Suppressor macrophage (primary cell): Measurements from ENCODE around the gene SPDYE2B.
A peak's percentile ranks its signal among the peaks of the same experiment; 100 is the strongest.
"Not testable (repeated sequence)": the region's sequence is repeated elsewhere in the genome, so short reads cannot be mapped to it uniquely, and the experiment has no call there.

ENCODE experiments used
- DNase-seq, 4 experiments: peaks; one replicate each; pipeline ENCODE4 v3.0.0-alpha.2; 2020 to 2022
- total RNA-seq, 17 experiments: gene quantifications; one replicate each; lab custom pipeline; 2026; ENCODE audit warnings: mixed read lengths in 6 of 17, inconsistent platforms in 3 of 17; lab: John Stamatoyannopoulos, UW

SPDYE2B gene
- 0 reads per million in 17 experiments for total RNA-seq

GRCh38 chr7:102649924-102650323, at the start of gene SPDYE2B:
Gene SPDYE2B (plus strand): TSS chr7:102650319. CDS start chr7:102652349, 2,030 bp downstream.
- not testable (repeated sequence) for DNase-seq

- not testable (repeated sequence) for DNase-seq
Measured at GRCh38 chr7:102602317-102602716, 47.8 kb upstream of the SPDYE2B start.

- DNase-seq, result not testable (repeated sequence)
Measured at GRCh38 chr7:102604431-102605145, 45.5 kb upstream of the SPDYE2B start.

GRCh38 chr7:102606848-102607247, 43.3 kb upstream of the SPDYE2B start:
- not testable (repeated sequence) for DNase-seq

- DNase-seq, result not testable (repeated sequence)
Measured at GRCh38 chr7:102609734-102610133, 40.4 kb upstream of the SPDYE2B start.

- not testable (repeated sequence) for DNase-seq
Measured at GRCh38 chr7:102610441-102610840, 39.7 kb upstream of the SPDYE2B start.

- DNase-seq, result not testable (repeated sequence)
Measured at GRCh38 chr7:102611013-102611674, 39.0 kb upstream of the SPDYE2B start.

- DNase-seq, result peak; percentile 26 to 71 (median 48)
Measured at GRCh38 chr7:102611675-102612325, 38.3 kb upstream of the SPDYE2B start.

GRCh38 chr7:102613575-102614345, 36.4 kb upstream of the SPDYE2B start:
- not testable (repeated sequence) for DNase-seq

- DNase-seq, result not testable (repeated sequence)
Measured at GRCh38 chr7:102614346-102614697, 35.8 kb upstream of the SPDYE2B start.

GRCh38 chr7:102614873-102615272, 35.2 kb upstream of the SPDYE2B start:
- not testable (repeated sequence) for DNase-seq

GRCh38 chr7:102615930-102616329, 34.2 kb upstream of the SPDYE2B start:
- DNase-seq, result not testable (repeated sequence)

GRCh38 chr7:102616507-102617125, 33.5 kb upstream of the SPDYE2B start, which contains the start of gene RASA4:
Gene RASA4 (minus strand): TSS chr7:102616756. CDS start chr7:102616689, 67 bp downstream.
- DNase-seq, result peak; percentile 3 to 52 (median 32)

GRCh38 chr7:102618122-102618521, 32.0 kb upstream of the SPDYE2B start:
- peak in 2 of 4 experiments; percentile 0 for DNase-seq

GRCh38 chr7:102627271-102627904, 22.7 kb upstream of the SPDYE2B start:
- DNase-seq, result not testable (repeated sequence)

GRCh38 chr7:102630622-102631021, 19.5 kb upstream of the SPDYE2B start:
- DNase-seq, result not testable (repeated sequence)

GRCh38 chr7:102634299-102634698, 15.8 kb upstream of the SPDYE2B start:
- DNase-seq, result not testable (repeated sequence)

- not testable (repeated sequence) for DNase-seq
Measured at GRCh38 chr7:102635354-102635753, 14.8 kb upstream of the SPDYE2B start.

- not testable (repeated sequence) for DNase-seq
Measured at GRCh38 chr7:102636956-102637355, 13.2 kb upstream of the SPDYE2B start.

- not testable (repeated sequence) for DNase-seq
Measured at GRCh38 chr7:102638848-102639247, 11.3 kb upstream of the SPDYE2B start.

- not testable (repeated sequence) for DNase-seq
Measured at GRCh38 chr7:102642691-102643090, 7.4 kb upstream of the SPDYE2B start, which contains the start of gene UPK3BL1. Gene UPK3BL1 (minus strand): TSS chr7:102642791. CDS start chr7:102642741, 50 bp downstream.
